Breast epithelium (tissue), 3 donors: ENCODE measurements around the gene LY86.

Experiments
- CTCF ChIP-seq, 3 donors: fragments of 450-650 bp; IDR thresholded peaks; one replicate each; pipeline ENCODE4 v1.5.1; 2016 to 2017; ENCODE audit warnings: antibody characterized with exemption in 3 of 3, mild to moderate bottlenecking in 3 of 3, moderate library complexity in 3 of 3
- POLR2AphosphoS5 ChIP-seq, 3 donors: sonication (generic); formaldehyde crosslinking; IDR thresholded peaks; one replicate each; pipeline ENCODE4 v1.6.1; 2017; ENCODE audit warnings: antibody characterized with exemption in 3 of 3

DNA sequence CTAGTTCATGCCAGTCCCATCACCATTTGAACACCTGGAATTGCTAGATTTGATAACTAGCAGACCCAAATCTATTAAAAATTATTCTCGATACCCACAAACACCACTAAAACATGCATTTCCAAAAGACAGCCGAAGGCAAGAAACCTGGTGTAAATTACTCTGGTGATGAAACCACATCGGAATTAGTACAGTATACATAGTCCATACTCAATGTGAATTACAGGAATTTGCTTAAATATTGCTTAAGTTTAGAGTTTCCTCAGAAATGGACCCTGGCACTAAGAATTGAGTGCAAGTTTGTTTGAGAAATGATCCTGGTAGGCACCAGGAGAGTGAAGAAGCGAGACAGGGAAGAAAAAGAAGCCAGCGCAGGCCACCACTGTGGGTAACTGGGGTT lies 13.7 kb downstream of the LY86 start:
- TF ChIP-seq POLR2AphosphoS5 (IDR thresholded peaks at IDR 0.05) (no peak), CTCF (IDR thresholded peaks at IDR 0.05) (no peak)
